ENCODE results near the gene CREBBP. TPM values are rescaled to one million over a fixed set of nuclear protein-coding genes. Genes with fewer than 3 reads are reported as not detected.
A peak's percentile ranks its signal among the peaks of the same experiment; 100 is the strongest.

Gene CREBBP
- total RNA-seq, 1 donor from 2014 or later, result 53.0 TPM

DNA sequence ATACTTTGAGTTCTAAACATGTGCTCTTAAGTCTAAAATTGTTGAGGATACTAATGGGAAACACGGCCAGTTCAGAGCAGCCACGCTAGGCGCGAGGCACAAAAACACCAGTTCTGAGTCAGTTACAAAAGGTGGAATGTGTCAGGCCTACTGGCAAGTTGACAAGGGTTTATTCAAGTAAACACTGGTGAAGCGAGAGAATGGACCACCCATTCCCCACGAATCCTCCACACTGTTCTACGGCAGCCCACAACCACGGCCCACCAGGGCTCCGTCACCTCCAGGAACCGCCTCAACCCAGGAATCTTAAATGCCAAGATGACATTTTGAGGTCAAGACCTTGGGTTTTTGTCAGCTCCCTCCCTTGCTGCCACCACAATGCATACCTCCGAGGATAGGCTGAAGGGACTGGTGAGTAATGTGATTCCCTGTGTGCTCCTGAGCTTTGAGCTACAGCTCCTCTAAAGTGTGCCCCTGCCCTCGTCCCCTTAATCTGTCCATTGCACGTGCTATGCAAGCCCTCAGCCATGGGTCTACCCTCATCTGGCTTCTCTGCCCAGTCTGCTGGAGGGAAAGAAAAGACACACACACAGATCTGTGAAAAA, 134.7 kb downstream of the CREBBP start:
- Histone ChIP-seq H3K27ac (ENCODE audit: low read depth, low read length) (peak overlapping the region; percentile 20), H3K27me3 (ENCODE audit: insufficient read depth, low read length) (no peaks in the 10 kb centered on the region), H3K9me3 (ENCODE audit: insufficient read depth, low read depth, low read length) (no peaks in the 10 kb centered on the region), H3K4me3 (ENCODE audit: insufficient read depth, low read depth, low read length) (no peak overlapping the region), H3K36me3 (ENCODE audit: insufficient read depth, low read length) (peaks cover 32% of the 10 kb centered on the region), H3K4me2 (ENCODE audit: low read length) (peak overlapping the region; percentile 45), H3K9ac (ENCODE audit: low read length) (peak overlapping the region; percentile 10), H4K20me1 (ENCODE audit: insufficient read depth, low read length) (peaks cover 48% of the 10 kb centered on the region), H3K4me1 (ENCODE audit: insufficient read depth, low read length) (peaks cover 15% of the 10 kb centered on the region), H2AFZ (ENCODE audit: low read depth, low read length) (no peak overlapping the region), H3K79me2 (ENCODE audit: insufficient read depth, low read length) (no peaks in the 10 kb centered on the region)
- FAIRE-seq (no peak), DNase-seq (ENCODE audit: low read depth) (peak; percentile 73)
- TF ChIP-seq, protein P1, sequence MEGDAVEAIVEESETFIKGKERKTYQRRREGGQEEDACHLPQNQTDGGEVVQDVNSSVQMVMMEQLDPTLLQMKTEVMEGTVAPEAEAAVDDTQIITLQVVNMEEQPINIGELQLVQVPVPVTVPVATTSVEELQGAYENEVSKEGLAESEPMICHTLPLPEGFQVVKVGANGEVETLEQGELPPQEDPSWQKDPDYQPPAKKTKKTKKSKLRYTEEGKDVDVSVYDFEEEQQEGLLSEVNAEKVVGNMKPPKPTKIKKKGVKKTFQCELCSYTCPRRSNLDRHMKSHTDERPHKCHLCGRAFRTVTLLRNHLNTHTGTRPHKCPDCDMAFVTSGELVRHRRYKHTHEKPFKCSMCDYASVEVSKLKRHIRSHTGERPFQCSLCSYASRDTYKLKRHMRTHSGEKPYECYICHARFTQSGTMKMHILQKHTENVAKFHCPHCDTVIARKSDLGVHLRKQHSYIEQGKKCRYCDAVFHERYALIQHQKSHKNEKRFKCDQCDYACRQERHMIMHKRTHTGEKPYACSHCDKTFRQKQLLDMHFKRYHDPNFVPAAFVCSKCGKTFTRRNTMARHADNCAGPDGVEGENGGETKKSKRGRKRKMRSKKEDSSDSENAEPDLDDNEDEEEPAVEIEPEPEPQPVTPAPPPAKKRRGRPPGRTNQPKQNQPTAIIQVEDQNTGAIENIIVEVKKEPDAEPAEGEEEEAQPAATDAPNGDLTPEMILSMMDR (IDR thresholded peaks at IDR 0.05; ENCODE audit: insufficient read depth, low read depth, low read length), result no peak
- no peak for TF ChIP-seq EZH2 (IDR thresholded peaks at IDR 0.05; ENCODE audit: insufficient read depth, low read length)
- Mint-ChIP-seq H3K27ac (ENCODE audit: unreplicated experiment) (peak overlapping the region; percentile 6), H3K4me3 (ENCODE audit: unreplicated experiment) (no peak overlapping the region), H3K9me3 (ENCODE audit: unreplicated experiment) (no peaks in the 10 kb centered on the region), H3K36me3 (ENCODE audit: low read depth, unreplicated experiment) (peaks cover 37% of the 10 kb centered on the region), H3K4me1 (ENCODE audit: low read depth, unreplicated experiment) (peaks cover 21% of the 10 kb centered on the region), H3K27me3 (ENCODE audit: low read depth, unreplicated experiment) (no peaks in the 10 kb centered on the region)

DNA sequence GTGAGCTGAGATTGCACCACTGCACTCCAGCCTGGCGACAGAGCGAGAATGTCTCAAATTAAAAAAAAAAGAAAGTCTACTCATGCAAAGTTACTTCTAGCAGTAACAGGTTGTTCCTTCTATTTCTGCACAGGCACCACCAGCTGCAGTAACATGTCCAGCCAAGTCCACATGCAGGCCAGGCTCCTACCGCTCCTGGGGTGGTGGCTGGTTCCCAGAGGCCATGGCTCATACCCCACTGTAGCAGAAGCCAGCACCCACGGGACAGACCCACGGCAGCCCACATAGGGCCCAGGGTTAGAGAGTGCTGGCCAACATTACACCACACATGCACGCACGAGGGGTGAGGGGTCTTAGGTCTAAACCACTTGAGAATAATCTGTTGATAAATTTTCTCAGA, 136.5 kb downstream of the CREBBP start:
- no peak for TF ChIP-seq EZH2 (IDR thresholded peaks at IDR 0.05; ENCODE audit: insufficient read depth, low read length)
- TF ChIP-seq, protein P1 (IDR thresholded peaks at IDR 0.05; ENCODE audit: insufficient read depth, low read depth, low read length), result no peak
- no peak overlapping the region for H3K27ac Mint-ChIP-seq (ENCODE audit: unreplicated experiment)
- H3K27me3 Mint-ChIP-seq (ENCODE audit: low read depth, unreplicated experiment), result no peaks in the 10 kb centered on the region

DNA sequence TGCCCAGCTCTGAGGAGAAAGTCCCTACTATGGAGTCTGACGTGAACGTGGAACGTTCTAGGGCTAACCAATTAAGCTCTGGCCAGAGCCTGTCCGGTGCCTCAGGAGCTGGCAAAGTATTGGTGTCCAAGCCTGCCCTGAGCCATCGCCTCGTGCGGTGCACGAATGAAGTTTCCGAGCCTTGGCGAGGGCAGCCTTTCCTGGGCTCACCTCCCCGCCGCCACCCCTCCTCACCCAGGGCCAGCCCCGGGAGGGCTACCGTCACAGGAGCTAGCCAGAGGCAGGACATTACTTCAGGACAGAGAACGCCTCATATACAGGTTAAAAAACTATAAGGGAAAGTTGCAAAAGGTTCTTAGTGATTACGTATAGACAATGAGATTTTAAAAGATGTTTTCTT, 139.6 kb downstream of the CREBBP start:
- no peak overlapping the region for H2AFZ ChIP-seq (ENCODE audit: low read depth, low read length)
- H3K4me2 ChIP-seq (ENCODE audit: low read length), result no peak overlapping the region
- peaks cover 53% of the 10 kb centered on the region for H3K36me3 ChIP-seq (ENCODE audit: insufficient read depth, low read length)
- peaks cover 51% of the 10 kb centered on the region for H4K20me1 ChIP-seq (ENCODE audit: insufficient read depth, low read length)
- no peak overlapping the region for H3K9ac ChIP-seq (ENCODE audit: low read length)
- no peaks in the 10 kb centered on the region for H3K27me3 ChIP-seq (ENCODE audit: insufficient read depth, low read length)
- Mint-ChIP-seq H3K4me1 (ENCODE audit: low read depth, unreplicated experiment) (peaks cover 16% of the 10 kb centered on the region), H3K27ac (ENCODE audit: unreplicated experiment) (no peak overlapping the region), H3K36me3 (ENCODE audit: low read depth, unreplicated experiment) (peaks cover 26% of the 10 kb centered on the region), H3K9me3 (ENCODE audit: unreplicated experiment) (no peaks in the 10 kb centered on the region), H3K4me3 (ENCODE audit: unreplicated experiment) (no peak overlapping the region), H3K27me3 (ENCODE audit: low read depth, unreplicated experiment) (no peaks in the 10 kb centered on the region)
- H3K4me3 ChIP-seq (ENCODE audit: insufficient read depth, low read depth, low read length), result no peak overlapping the region
- no peak for TF ChIP-seq EZH2 (IDR thresholded peaks at IDR 0.05; ENCODE audit: insufficient read depth, low read length)
- TF ChIP-seq, protein P1 (IDR thresholded peaks at IDR 0.05; ENCODE audit: insufficient read depth, low read depth, low read length), result no peak
- peaks cover 9% of the 10 kb centered on the region for H3K4me1 ChIP-seq (ENCODE audit: insufficient read depth, low read length)
- no peaks in the 10 kb centered on the region for H3K9me3 ChIP-seq (ENCODE audit: insufficient read depth, low read depth, low read length)
- DNase-seq (ENCODE audit: low read depth) (no peak), FAIRE-seq (no peak)
- H3K27ac ChIP-seq (ENCODE audit: low read depth, low read length), result no peak overlapping the region
- H3K79me2 ChIP-seq (ENCODE audit: insufficient read depth, low read length), result no peaks in the 10 kb centered on the region

More for the DNA sequence above, 136.5 kb downstream of the CREBBP start:
- H3K4me3 Mint-ChIP-seq (ENCODE audit: unreplicated experiment), result no peak overlapping the region
- no peak for DNase-seq (ENCODE audit: low read depth)
- no peaks in the 10 kb centered on the region for H3K9me3 Mint-ChIP-seq (ENCODE audit: unreplicated experiment)
- Histone ChIP-seq H3K27me3 (ENCODE audit: insufficient read depth, low read length) (no peaks in the 10 kb centered on the region), H2AFZ (ENCODE audit: low read depth, low read length) (no peak overlapping the region), H3K36me3 (ENCODE audit: insufficient read depth, low read length) (peaks cover 42% of the 10 kb centered on the region), H3K9ac (ENCODE audit: low read length) (no peak overlapping the region), H3K4me3 (ENCODE audit: insufficient read depth, low read depth, low read length) (no peak overlapping the region), H3K27ac (ENCODE audit: low read depth, low read length) (no peak overlapping the region), H3K4me1 (ENCODE audit: insufficient read depth, low read length) (peaks cover 15% of the 10 kb centered on the region), H4K20me1 (ENCODE audit: insufficient read depth, low read length) (peaks cover 52% of the 10 kb centered on the region), H3K9me3 (ENCODE audit: insufficient read depth, low read depth, low read length) (no peaks in the 10 kb centered on the region), H3K4me2 (ENCODE audit: low read length) (no peak overlapping the region), H3K79me2 (ENCODE audit: insufficient read depth, low read length) (no peaks in the 10 kb centered on the region)
- peaks cover 30% of the 10 kb centered on the region for H3K36me3 Mint-ChIP-seq (ENCODE audit: low read depth, unreplicated experiment)
- no peak for FAIRE-seq
- H3K4me1 Mint-ChIP-seq (ENCODE audit: low read depth, unreplicated experiment), result peaks cover 21% of the 10 kb centered on the region

Data from astrocyte (in vitro differentiated cells and primary cell).